Large intestine (tissue), 3 donors: ENCODE measurements around the gene CDON. TPM values are rescaled to one million over a fixed set of nuclear protein-coding genes. Genes with fewer than 3 reads are reported as not detected.

ENCODE experiments used
- DNase-seq, 2 donors: peaks; one replicate each; pipeline versions ENCODE4 v3.0.0 to v3.0.0-alpha.2; 2013
- H3K27ac ChIP-seq: one replicate; pipeline ENCODE4 v1.5.1; 2013; ENCODE audit warnings: low read length
- H3K27me3 ChIP-seq: 2 replicates; pipeline ENCODE4 v1.6.1; 2013; ENCODE audit warnings: low read length; ENCODE audit not compliant: control insufficient read depth, insufficient read depth
- H3K36me3 ChIP-seq: 2 replicates; pipeline ENCODE4 v1.6.1; 2013; ENCODE audit warnings: low read length; ENCODE audit not compliant: control insufficient read depth, insufficient read depth
- H3K4me1 ChIP-seq: one replicate; pipeline ENCODE4 v1.6.1; 2013; ENCODE audit warnings: low read length; ENCODE audit not compliant: control insufficient read depth, insufficient read depth
- H3K4me3 ChIP-seq: one replicate; pipeline ENCODE4 v1.5.1; 2013; ENCODE audit warnings: low read length
- H3K9me3 ChIP-seq: one replicate; pipeline ENCODE4 v1.6.1; 2013; ENCODE audit warnings: mild to moderate bottlenecking, low read depth, low read length, moderate library complexity; ENCODE audit not compliant: control insufficient read depth
- WGBS: methylation state at CpG from one replicate; pipeline ENCODE4 v1.1.5; 2013; ENCODE audit warnings: low lambda C conversion rate; ENCODE audit not compliant: insufficient coverage; 5-methylcytosine and 5-hydroxymethylcytosine counted together
- polyA plus RNA-seq: library from polyadenylated mRNA; unstranded; fragments of 120-200 nt; gene quantifications from one replicate; pipeline ENCODE4 v1.2.1, GENCODE V29; 2013

CDON gene
- polyA plus RNA-seq, 1 donor = 22.8 TPM

GRCh38 chr11:125910226-125910849, 152.3 kb downstream of the CDON start:
- Histone ChIP-seq H3K4me1 (no peaks in the 10 kb centered on the region), H3K9me3 (no peaks in the 10 kb centered on the region), H3K4me3 (no peak overlapping the region), H3K27me3 (peaks cover 12% of the 10 kb centered on the region), H3K27ac (no peak overlapping the region), H3K36me3 (no peaks in the 10 kb centered on the region)
- DNase-seq = no peak
- 100% methylated on average over 2 of the region's 8 CpGs for WGBS

Other genes starting within 250 kb of the CDON start
- 0.04 TPM for gene PATE4, start 229.6 kb downstream of the CDON start, polyA plus RNA-seq
- 6.5 TPM for gene HYLS1, start 175.2 kb downstream of the CDON start, polyA plus RNA-seq
- 16.2 TPM for gene PUS3, start 159.7 kb downstream of the CDON start, polyA plus RNA-seq
- 2.0 TPM for gene DDX25, start 158.4 kb downstream of the CDON start, polyA plus RNA-seq
- not detected for gene VSIG10L2, start 116.8 kb downstream of the CDON start, polyA plus RNA-seq
- 38.8 TPM for gene RPUSD4, start 148.8 kb upstream of the CDON start, polyA plus RNA-seq
- 26.8 TPM for gene FAM118B, start 148.9 kb upstream of the CDON start, polyA plus RNA-seq
- 74.8 TPM for gene SRPRA, start 206.0 kb upstream of the CDON start, polyA plus RNA-seq
- gene FOXRED1, start 206.3 kb upstream of the CDON start, polyA plus RNA-seq = 39.4 TPM
- 13.2 TPM for gene TIRAP, start 220.2 kb upstream of the CDON start, polyA plus RNA-seq
- gene DCPS, start 241.2 kb upstream of the CDON start, polyA plus RNA-seq = 10.6 TPM